Raji (cell line): ENCODE results near the gene DDR1.

ENCODE experiments used
- POLR2A ChIP-seq: IDR thresholded peaks from 2 replicates; pipeline ENCODE4 v1.6.1; 2011; ENCODE audit warnings: low read depth, low read length, control low read depth; ENCODE audit not compliant: insufficient read depth

DDR1 gene

GRCh38 chr6:30885999-30886896, 1.9 kb downstream of the DDR1 start:
- no peak for TF ChIP-seq POLR2A

GRCh38 chr6:30886897-30887255, 2.6 kb downstream of the DDR1 start:
- no peak for TF ChIP-seq POLR2A

- no peak for TF ChIP-seq POLR2A
Observed at GRCh38 chr6:30887901-30888815, 3.8 kb downstream of the DDR1 start.

GRCh38 chr6:30888816-30889495, 4.6 kb downstream of the DDR1 start:
- TF ChIP-seq POLR2A = no peak

- TF ChIP-seq POLR2A = no peak
Observed at GRCh38 chr6:30889496-30889885, 5.2 kb downstream of the DDR1 start.

- TF ChIP-seq POLR2A = no peak
Observed at GRCh38 chr6:30889921-30890645, 5.8 kb downstream of the DDR1 start.

- no peak for TF ChIP-seq POLR2A
Observed at GRCh38 chr6:30890646-30891449, 6.5 kb downstream of the DDR1 start.

- TF ChIP-seq POLR2A = no peak
Observed at GRCh38 chr6:30891450-30891723, 7.1 kb downstream of the DDR1 start.

GRCh38 chr6:30891816-30892538, 7.7 kb downstream of the DDR1 start:
- TF ChIP-seq POLR2A = no peak

- TF ChIP-seq POLR2A = no peak
Observed at GRCh38 chr6:30893001-30893591, 8.8 kb downstream of the DDR1 start.

GRCh38 chr6:30893666-30894065, 9.3 kb downstream of the DDR1 start:
- no peak for TF ChIP-seq POLR2A

GRCh38 chr6:30894381-30894780, 10.1 kb downstream of the DDR1 start:
- no peak for TF ChIP-seq POLR2A

GRCh38 chr6:30894935-30895334, 10.6 kb downstream of the DDR1 start:
- TF ChIP-seq POLR2A = no peak
